K562 (cell line): Measurements from ENCODE around the gene DGAT2L6. TPM values are rescaled to one million over a fixed set of nuclear protein-coding genes. Genes with fewer than 3 reads are reported as not detected.

ENCODE experiments used
- ATAC-seq: fragments of 200-7000 bp; cut with Tn5 transposase; 3 replicates; pipeline ENCODE4 v1.9.1; 2020; ENCODE audit warnings: moderate library complexity
- BruUV-seq: library from RNA; stranded (reverse); fragments of 400-500 nt; replicated peaks from 2 replicates; lab custom pipeline; 2021; lab: Mats Ljungman, UMichigan
- CTCF ChIA-PET: fragments of 300-600 bp; formaldehyde crosslinking; extraction: SDS; loops from one replicate; lab custom pipeline; 2021; ENCODE audit warnings: low intra/inter-chr PET ratio; lab: Yijun Ruan, JAX
- POLR2A ChIA-PET: fragments of 300-600, 350-650 bp; sonication (Branson Sonifier 250); formaldehyde crosslinking; extraction: SDS; loops from one replicate; lab custom pipeline; 2021; ENCODE audit warnings: antibody characterized with exemption, inconsistent platforms; lab: Yijun Ruan, JAX
- DNase-seq, 4 experiments: peaks; one replicate each; pipeline versions ENCODE4 v3.0.0 to v3.0.0-alpha.2; 2011 to 2018; ENCODE audit warnings: low spot score in 3 of 4, mixed read lengths in 3 of 4; ENCODE audit errors: extremely low read depth in 1 of 4
- FAIRE-seq: peaks from 2 replicates; lab custom pipeline; 2011; peaks lifted over from hg19 to GRCh38; lab: Jason Lieb, UNC
- H2AFZ ChIP-seq: 2 replicates; pipeline ENCODE4 v1.6.0; 2011; ENCODE audit warnings: low read depth, low read length, control low read depth, inconsistent platforms
- H3K27ac ChIP-seq: fragments of 200-600 bp; 3 replicates; pipeline ENCODE4 v1.8.0; 2011; ENCODE audit warnings: low read depth, mild to moderate bottlenecking, control low read depth, inconsistent platforms, low read length, moderate library complexity, mixed read lengths; ENCODE audit errors: extremely low read depth
- H3K27me3 ChIP-seq, 2 experiments: fragments of 300-600 bp in 1 of 2; 2 replicates in 1 of 2; 3 replicates in 1 of 2; pipeline versions ENCODE4 v1.6.0 to v1.8.0; 2011; ENCODE audit warnings: inconsistent platforms in 2 of 2, low read length in 2 of 2, mild to moderate bottlenecking in 1 of 2, mixed read lengths in 1 of 2, moderate library complexity in 1 of 2; ENCODE audit not compliant: control insufficient read depth in 2 of 2, insufficient read depth in 2 of 2
- H3K36me3 ChIP-seq: fragments of 300-600 bp; 3 replicates; pipeline ENCODE4 v1.8.0; 2011; ENCODE audit warnings: mild to moderate bottlenecking, low read length, inconsistent platforms; ENCODE audit not compliant: control insufficient read depth, insufficient read depth
- H3K4me1 ChIP-seq, 2 experiments: fragments of 200-600 bp in 1 of 2; replicated peaks in 1 of 2; 2 replicates in 1 of 2; 3 replicates in 1 of 2; pipeline versions ENCODE4 v1.5.1 to v1.8.0; 2011; ENCODE audit warnings: inconsistent platforms in 2 of 2, low read length in 2 of 2, mild to moderate bottlenecking in 1 of 2, mixed read lengths in 1 of 2, moderate library complexity in 1 of 2; ENCODE audit not compliant: control insufficient read depth in 2 of 2, insufficient read depth in 2 of 2
- H3K4me2 ChIP-seq: 2 replicates; pipeline ENCODE4 v1.6.1; 2011; ENCODE audit warnings: low read length, control low read depth, inconsistent platforms, mixed read lengths; ENCODE audit not compliant: insufficient read depth
- H3K4me3 ChIP-seq: fragments of 200-600 bp; sonication (generic), shearing (Covaris generic); 2 replicates; pipeline ENCODE4 v1.5.1; 2016; ENCODE audit warnings: control low read depth, inconsistent platforms
- H3K79me2 ChIP-seq: fragments of 200-600 bp; 3 replicates; pipeline ENCODE4 v1.8.0; 2011; ENCODE audit warnings: low read length, inconsistent platforms; ENCODE audit not compliant: control insufficient read depth, insufficient read depth
- H3K9ac ChIP-seq, 2 experiments: 2 replicates each; pipeline versions ENCODE4 v1.6.0 to v1.6.1; 2011; ENCODE audit warnings: low read depth in 2 of 2, low read length in 2 of 2, control low read depth in 1 of 2, inconsistent platforms in 1 of 2, mild to moderate bottlenecking in 1 of 2, mixed read lengths in 1 of 2; ENCODE audit not compliant: insufficient read depth in 1 of 2
- H3K9me1 ChIP-seq: one replicate; pipeline ENCODE4 v1.6.0; 2011; ENCODE audit warnings: inconsistent platforms, mild to moderate bottlenecking, low read length, moderate library complexity; ENCODE audit not compliant: control insufficient read depth, insufficient read depth
- H3K9me3 ChIP-seq: replicated peaks from 2 replicates; pipeline ENCODE4 v1.5.1; 2011; ENCODE audit warnings: low read depth, low read length, inconsistent platforms; ENCODE audit not compliant: control insufficient read depth, insufficient read depth
- H4K20me1 ChIP-seq: replicated peaks from 2 replicates; pipeline ENCODE4 v1.6.1; 2011; ENCODE audit warnings: low read length, inconsistent platforms, mixed read lengths; ENCODE audit not compliant: control insufficient read depth, insufficient read depth
- ATF3 ChIP-seq, 2 experiments: fragments of 450-650 bp in 1 of 2; sonication (generic) in 1 of 2; formaldehyde crosslinking in 1 of 2; IDR thresholded peaks in 1 of 2; conservative IDR thresholded peaks in 1 of 2; 2 replicates each; pipeline versions ENCODE4 v1.6.1 to v1.8.1; 2016 to 2023; ENCODE audit warnings: mild to moderate bottlenecking in 2 of 2, moderate library complexity in 2 of 2, inconsistent platforms in 1 of 2, missing genetic modification reagents in 1 of 2
- CEBPG ChIP-seq, 3 experiments: fragments of 200-800 bp in 1 of 3; sonication (Bioruptor generic) in 1 of 3; sonication (generic) in 1 of 3; formaldehyde crosslinking in 1 of 3; IDR thresholded peaks in 2 of 3; conservative IDR thresholded peaks in 1 of 3; 2 replicates each; pipeline versions ENCODE4 v1.6.1 to v1.8.0; 2016 to 2022; ENCODE audit warnings: missing compliant biosample characterization in 2 of 3, missing genetic modification characterization in 2 of 3, mild to moderate bottlenecking in 1 of 3, missing genetic modification reagents in 1 of 3
- CREB5 ChIP-seq: fragments of 250-450 bp; sonication (Bioruptor Pico); IDR thresholded peaks from 2 replicates; pipeline ENCODE4 v1.5.0; 2020; ENCODE audit warnings: mild to moderate bottlenecking
- FOSL1 ChIP-seq: fragments of 200-800 bp; sonication (Bioruptor generic); conservative IDR thresholded peaks from 2 replicates; pipeline ENCODE4 v1.6.1; 2016; ENCODE audit warnings: missing genetic modification characterization, missing compliant biosample characterization
- WGBS: fragments of 100-300 bp; shearing (Covaris generic); methylation state at CpG from one replicate; pipeline ENCODE4 v1.1.6; 2016; ENCODE audit warnings: low coverage, mixed read lengths; ENCODE audit not compliant: insufficient coverage; ENCODE audit errors: missing lambda C conversion rate; 5-methylcytosine and 5-hydroxymethylcytosine counted together
- in situ Hi-C: fragments of 300-500 bp; cut with MboI; formaldehyde crosslinking; loops from 4 replicates; pipeline ENCODE4 v1.15.0; 2018; ENCODE audit warnings: inconsistent platforms, mixed read lengths
- intact Hi-C: fragments of 100-400 bp; cut with micrococcal nuclease; formaldehyde crosslinking; loops from 2 replicates; pipeline ENCODE4 v1.14.2; 2022
- polyA plus RNA-seq, 8 experiments: library from polyadenylated mRNA; depleted of rRNA in 4 of 8; stranded (reverse) in 5 of 8; unstranded in 3 of 8; fragments of >200 nt; fragmentation: Nextera tagmentation in 2 of 8; fragmentation: Illumina TruSeq in 1 of 8; extraction: Ambion mirVana in 2 of 8; extraction: Trizol in 1 of 8; gene quantifications; 2 replicates each; pipeline versions ENCODE4 v1.2.1 to v1.2.3, GENCODE V29; 2011 to 2014; ENCODE audit warnings: inconsistent platforms in 1 of 8, missing spikeins in 1 of 8
- total RNA-seq, 7 experiments: library from RNA; depleted of rRNA in 6 of 7; stranded (reverse); fragments of >200 nt in 6 of 7; fragmentation: Illumina TruSeq in 2 of 7; extraction: Trizol in 2 of 7; gene quantifications; 2 replicates each; pipeline versions ENCODE4 v1.2.1 to v1.2.3, GENCODE V29; 2011 to 2021; ENCODE audit warnings: low replicate concordance in 1 of 7
- TF ChIP-seq, protein P1 (sequence below): fragments of 250-450 bp; sonication (Bioruptor Pico); IDR thresholded peaks from 2 replicates; pipeline ENCODE4 v1.8.0; 2022; ENCODE audit warnings: inconsistent platforms, mild to moderate bottlenecking, moderate library complexity, borderline replicate concordance

The DGAT2L6 gene
- total and polyA plus RNA-seq, 9 of the 15 experiments (the other 6 are each of a cell fraction or from before 2014, with no cell fraction given), result not detected

DNA sequence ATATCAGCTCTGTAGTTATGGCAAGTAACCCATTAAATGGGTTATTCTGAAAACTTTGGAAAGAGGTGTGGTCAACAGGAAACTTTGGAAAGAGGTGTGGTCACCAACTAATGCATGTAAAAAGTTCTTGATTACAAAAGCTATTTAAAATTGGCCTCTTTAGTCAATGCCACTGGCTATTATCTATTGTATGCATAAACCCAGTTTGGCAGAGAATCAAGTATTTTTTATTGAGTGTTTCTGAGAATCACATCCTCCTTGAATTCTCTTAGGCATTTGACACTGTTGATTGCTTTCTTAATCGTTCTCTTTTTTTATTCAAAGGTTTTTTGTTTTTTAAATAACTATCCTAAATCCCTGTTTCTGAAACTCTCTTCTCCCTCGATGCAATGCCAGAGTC, 75.2 kb downstream of the DGAT2L6 start:
- Histone ChIP-seq H3K9me3 (no peaks in the 10 kb centered on the region), H3K27ac (no peak overlapping the region), H2AFZ (no peak overlapping the region), H3K27me3 (peaks cover under 1 to 2% of the 10 kb centered on the region in 2 experiments; a peak in 4 of 5 replicates), H4K20me1 (no peaks in the 10 kb centered on the region; the same call in 1 of the 2 replicates), H3K9ac (no peak overlapping the region), H3K4me1 (no peaks in the 10 kb centered on the region), H3K36me3 (no peaks in the 10 kb centered on the region), H3K4me2 (no peak overlapping the region), H3K9me1 (no peaks in the 10 kb centered on the region), H3K79me2 (no peaks in the 10 kb centered on the region), H3K4me3 (no peak overlapping the region)
- no peak for ATAC-seq
- no peak for FAIRE-seq
- TF ChIP-seq CREB5, result no peak
- in situ Hi-C loops, result no loop called here
- no peak for DNase-seq
- ChIA-PET CTCF (no interaction called here), POLR2A (no interaction called here)
- BruUV-seq, result no TSS peak
- WGBS, result 0% methylated on average over 2 of the region's 2 CpGs
- intact Hi-C loops, result no loop called here

DNA sequence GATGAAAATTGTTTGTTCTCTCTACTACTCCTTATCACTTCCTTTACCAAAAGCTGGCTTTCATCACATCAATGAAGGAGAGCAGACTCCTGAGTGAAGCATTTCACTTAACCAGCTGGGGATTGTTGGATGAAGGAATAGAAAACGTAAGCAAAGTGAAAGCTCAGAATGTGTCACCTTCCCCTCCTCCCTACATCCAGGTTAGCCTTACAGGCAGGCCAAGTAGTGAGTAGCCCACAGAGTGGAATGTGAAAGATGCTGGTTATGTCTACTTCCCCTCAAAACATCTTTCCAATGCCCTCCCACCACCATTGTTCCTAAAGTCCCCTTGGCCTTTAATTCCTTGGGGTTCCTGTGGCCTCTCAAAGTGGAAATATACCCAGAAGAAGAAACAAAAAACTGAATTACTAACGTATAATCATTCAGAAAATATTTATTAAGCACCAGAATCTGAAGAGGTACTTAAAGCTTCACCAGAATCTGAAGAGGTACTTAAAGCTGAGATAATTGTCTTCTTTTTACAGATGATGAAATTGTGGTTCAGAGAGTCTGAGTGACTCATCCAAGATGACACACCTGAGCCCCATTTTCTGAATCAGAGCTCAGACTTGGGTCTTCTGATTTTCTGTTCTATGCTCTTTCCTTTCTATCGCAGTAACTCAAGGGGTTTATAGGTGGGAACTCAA, 76.2 kb downstream of the DGAT2L6 start:
- H3K9me3 ChIP-seq, result no peaks in the 10 kb centered on the region
- in situ Hi-C loops (no loop called here), intact Hi-C loops (no loop called here)
- H3K9ac ChIP-seq, result no peak overlapping the region
- FAIRE-seq (no peak), DNase-seq (no peak), ATAC-seq (no peak)
- no peak overlapping the region for H3K4me2 ChIP-seq
- 9% methylated on average over 3 of the region's 3 CpGs for WGBS
- H3K27ac ChIP-seq, result no peak overlapping the region
- peaks cover 2 to 10% of the 10 kb centered on the region in 2 experiments; a peak in 4 of 5 replicates for H3K27me3 ChIP-seq
- no peaks in the 10 kb centered on the region for H3K9me1 ChIP-seq
- H4K20me1 ChIP-seq, result no peaks in the 10 kb centered on the region; the same call in 1 of the 2 replicates
- ChIA-PET POLR2A (interaction anchor here (1.2 kb wide), 1 partner anchor 14 kb away, joined by 3 read pairs; no protein-coding TSS in a partner anchor), CTCF (no interaction called here)
- no peaks in the 10 kb centered on the region; a peak in 1 of 5 replicates for H3K4me1 ChIP-seq
- H3K79me2 ChIP-seq, result no peaks in the 10 kb centered on the region
- peak; percentile 70; the same call in 1 of the 2 replicates for TF ChIP-seq ATF3 (IDR thresholded peaks at IDR 0.05)
- no peak for TF ChIP-seq ATF3 (CRISPR knock-in tag; conservative IDR thresholded peaks at IDR 0.05)
- no peak for TF ChIP-seq CEBPG (CRISPR knock-in tag; IDR thresholded peaks at IDR 0.05)
- peak in 1 of 2 experiments; percentile 69; a peak in 2 of 4 replicates for TF ChIP-seq CEBPG (tag; conservative IDR thresholded peaks at IDR 0.05 in 1 of 2, IDR thresholded peaks at IDR 0.05 in 1 of 2)
- TF ChIP-seq, protein P1, sequence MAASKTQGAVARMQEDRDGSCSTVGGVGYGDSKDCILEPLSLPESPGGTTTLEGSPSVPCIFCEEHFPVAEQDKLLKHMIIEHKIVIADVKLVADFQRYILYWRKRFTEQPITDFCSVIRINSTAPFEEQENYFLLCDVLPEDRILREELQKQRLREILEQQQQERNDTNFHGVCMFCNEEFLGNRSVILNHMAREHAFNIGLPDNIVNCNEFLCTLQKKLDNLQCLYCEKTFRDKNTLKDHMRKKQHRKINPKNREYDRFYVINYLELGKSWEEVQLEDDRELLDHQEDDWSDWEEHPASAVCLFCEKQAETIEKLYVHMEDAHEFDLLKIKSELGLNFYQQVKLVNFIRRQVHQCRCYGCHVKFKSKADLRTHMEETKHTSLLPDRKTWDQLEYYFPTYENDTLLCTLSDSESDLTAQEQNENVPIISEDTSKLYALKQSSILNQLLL (CRISPR knock-in tag), result no peak
- peak; percentile 56 for TF ChIP-seq FOSL1 (tag)
- no peaks in the 10 kb centered on the region for H3K36me3 ChIP-seq
- BruUV-seq, result no TSS peak
- H2AFZ ChIP-seq, result no peak overlapping the region
- H3K4me3 ChIP-seq, result no peak overlapping the region
